GM08714 (cell line): ENCODE measurements around the gene THBS3.
"Not testable (repeated sequence)": the region's sequence is repeated elsewhere in the genome, so short reads cannot be mapped to it uniquely, and the experiment has no call there.

Experiments
- H3K4me3 ChIP-seq: fragments of 200-500 bp; sonication (Bioruptor generic); 2 replicates; pipeline ENCODE4 v1.5.1; 2014; ENCODE audit warnings: mild to moderate bottlenecking, low read length, inconsistent platforms
- ZNF274 ChIP-seq: IDR thresholded peaks from 2 replicates; pipeline ENCODE4 v1.6.1; 2012; ENCODE audit warnings: mild to moderate bottlenecking, low read depth, low read length

THBS3 gene

GRCh38 chr1:155223047-155223446, 15.3 kb upstream of the THBS3 start:
- no peak overlapping the region for H3K4me3 ChIP-seq
- no peak for TF ChIP-seq ZNF274

GRCh38 chr1:155220211-155220965, 12.7 kb upstream of the THBS3 start:
- H3K4me3 ChIP-seq, result not testable (repeated sequence)

GRCh38 chr1:155219592-155220031, 11.9 kb upstream of the THBS3 start:
- no peak for TF ChIP-seq ZNF274
- no peak overlapping the region for H3K4me3 ChIP-seq

- H3K4me3 ChIP-seq, result no peak overlapping the region
- TF ChIP-seq ZNF274, result no peak
These were observed 11.3 kb upstream of the THBS3 start for GRCh38 chr1:155218854-155219591.

- H3K4me3 ChIP-seq, result not testable (repeated sequence)
These were observed 7.0 kb upstream of the THBS3 start for GRCh38 chr1:155214702-155215101.

- H3K4me3 ChIP-seq, result not testable (repeated sequence)
These were observed 4.3 kb upstream of the THBS3 start for GRCh38 chr1:155212051-155212440.

GRCh38 chr1:155211381-155212050, 3.8 kb upstream of the THBS3 start:
- H3K4me3 ChIP-seq, result not testable (repeated sequence)

- no peak overlapping the region for H3K4me3 ChIP-seq
- TF ChIP-seq ZNF274, result no peak
These were observed 2.8 kb upstream of the THBS3 start for GRCh38 chr1:155210314-155211104.

- peak overlapping the region; percentile 79 for H3K4me3 ChIP-seq
- no peak for TF ChIP-seq ZNF274
These were observed 1.6 kb upstream of the THBS3 start for GRCh38 chr1:155209312-155209721.

GRCh38 chr1:155208541-155209311, 1.0 kb upstream of the THBS3 start, which contains the start of gene MTX1:
MTX1 (plus strand) TSS chr1:155208695; CDS start chr1:155208805, 110 bp downstream.
- TF ChIP-seq ZNF274, result no peak
- peak within 1 kb of the TSS; percentile 79 for H3K4me3 ChIP-seq

- no peak for TF ChIP-seq ZNF274
- H3K4me3 ChIP-seq, result no peak overlapping the region
These were observed 549 bp downstream of the THBS3 start for GRCh38 chr1:155206891-155207805.

GRCh38 chr1:155205969-155206593, 1.6 kb downstream of the THBS3 start:
- no peak for TF ChIP-seq ZNF274
- H3K4me3 ChIP-seq, result no peak overlapping the region
